H1 (cell line): Measurements from ENCODE around the gene TCF20. TPM values are rescaled to one million over a fixed set of nuclear protein-coding genes. Genes with fewer than 3 reads are reported as not detected.

Experiments used
- CTCF ChIA-PET: fragments of 300-600 bp; sonication (Branson Sonifier 250); formaldehyde crosslinking; loops from one replicate; lab custom pipeline; 2021; ENCODE audit not compliant: partially characterized antibody; lab: Charles Lee
- POLR2A ChIA-PET: fragments of 300-600 bp; sonication (Branson Sonifier 250); formaldehyde crosslinking; loops from one replicate; lab custom pipeline; 2021; ENCODE audit warnings: inconsistent platforms; ENCODE audit not compliant: partially characterized antibody; lab: Charles Lee
- DNase-seq, 2 experiments: peaks; one replicate each; pipeline versions ENCODE4 v3.0.0 to v3.0.0-alpha.2; 2010 to 2022; ENCODE audit warnings: low spot score in 2 of 2, low read depth in 1 of 2, mixed read lengths in 1 of 2
- FAIRE-seq: peaks from 2 replicates; lab custom pipeline; 2011; peaks lifted over from hg19 to GRCh38; lab: Jason Lieb, UNC
- H2AFZ ChIP-seq: 2 replicates; pipeline ENCODE4 v1.8.1; 2012; ENCODE audit warnings: low read length, inconsistent platforms
- H2AK5ac ChIP-seq: 2 replicates; pipeline ENCODE4 v1.6.1; 2013; ENCODE audit warnings: low read depth, low read length
- H2BK120ac ChIP-seq: replicated peaks from 2 replicates; pipeline ENCODE3; 2013; ENCODE audit warnings: low read depth, low read length, inconsistent platforms
- H2BK12ac ChIP-seq: 2 replicates; pipeline ENCODE4 v1.6.1; 2013; ENCODE audit warnings: low read depth, low read length
- H2BK15ac ChIP-seq: 2 replicates; pipeline ENCODE4 v1.6.1; 2013; ENCODE audit warnings: low read length
- H2BK20ac ChIP-seq: 2 replicates; pipeline ENCODE4 v1.6.1; 2013; ENCODE audit warnings: low read length
- H2BK5ac ChIP-seq: 2 replicates; pipeline ENCODE4 v1.6.1; 2013; ENCODE audit warnings: low read depth, low read length
- H3K14ac ChIP-seq: 2 replicates; pipeline ENCODE4 v1.6.1; 2013; ENCODE audit warnings: inconsistent platforms; ENCODE audit not compliant: insufficient read length
- H3K18ac ChIP-seq: 2 replicates; pipeline ENCODE4 v1.6.1; 2013; ENCODE audit warnings: low read length; ENCODE audit errors: extremely low read depth
- H3K23ac ChIP-seq: 2 replicates; pipeline ENCODE4 v1.6.1; 2013; ENCODE audit warnings: inconsistent platforms; ENCODE audit not compliant: insufficient read length
- H3K23me2 ChIP-seq: 2 replicates; pipeline ENCODE4 v1.6.1; 2013; ENCODE audit warnings: low read depth, low read length
- H3K27ac ChIP-seq: 2 replicates; pipeline ENCODE4 v1.6.1; 2011; ENCODE audit warnings: low read depth, low read length, inconsistent platforms
- H3K27me3 ChIP-seq, 4 experiments: replicated peaks in 1 of 4; 1 replicate in 1 of 4; 2 replicates in 3 of 4; pipeline versions ENCODE4 v1.6.1 to v1.8.1; 2011 to 2013; ENCODE audit warnings: low read length in 3 of 4, mild to moderate bottlenecking in 3 of 4, inconsistent platforms in 2 of 4, mixed read lengths in 2 of 4, moderate library complexity in 1 of 4; ENCODE audit not compliant: control insufficient read depth in 3 of 4, insufficient read depth in 3 of 4; ENCODE audit errors: extremely low read depth in 1 of 4
- H3K36me3 ChIP-seq, 4 experiments: 2 replicates each; pipeline versions ENCODE4 v1.6.1 to v1.8.1; 2011 to 2013; ENCODE audit warnings: mild to moderate bottlenecking in 4 of 4, low read length in 3 of 4, moderate library complexity in 2 of 4, control low read depth in 1 of 4, inconsistent platforms in 1 of 4; ENCODE audit not compliant: insufficient read depth in 4 of 4, control insufficient read depth in 2 of 4
- H3K4ac ChIP-seq: replicated peaks from 2 replicates; pipeline ENCODE3; 2013; ENCODE audit warnings: low read length, low read depth, mixed read lengths, inconsistent platforms; ENCODE audit not compliant: insufficient read length
- H3K4me1 ChIP-seq, 4 experiments: replicated peaks in 1 of 4; 1 replicate in 1 of 4; 2 replicates in 3 of 4; pipeline versions ENCODE4 v1.6.1 to v1.8.1; 2011 to 2013; ENCODE audit warnings: low read length in 3 of 4, inconsistent platforms in 2 of 4, mixed read lengths in 1 of 4; ENCODE audit not compliant: insufficient read depth in 4 of 4, control insufficient read depth in 3 of 4
- H3K4me2 ChIP-seq, 2 experiments: 2 replicates each; pipeline versions ENCODE4 v1.6.1 to v1.8.1; 2011 to 2013; ENCODE audit warnings: low read depth in 2 of 2, low read length in 2 of 2, control low read depth in 1 of 2, inconsistent platforms in 1 of 2, mild to moderate bottlenecking in 1 of 2; ENCODE audit not compliant: insufficient read depth in 1 of 2
- H3K4me3 ChIP-seq, 4 experiments: fragments of 200-600, 300-600 bp in 1 of 4; sonication (generic), shearing (Covaris generic), sonication (Bioruptor Twin) in 1 of 4; 2 replicates each; pipeline versions ENCODE4 v1.5.1 to v1.8.1; 2011 to 2016; ENCODE audit warnings: low read length in 4 of 4, low read depth in 3 of 4, control low read depth in 2 of 4, inconsistent platforms in 2 of 4, mild to moderate bottlenecking in 2 of 4, mixed read lengths in 1 of 4, moderate library complexity in 1 of 4; ENCODE audit not compliant: insufficient read depth in 2 of 4; ENCODE audit errors: extremely low read depth in 1 of 4
- H3K56ac ChIP-seq: replicated peaks from 2 replicates; pipeline ENCODE3; 2013; ENCODE audit warnings: low read depth, mild to moderate bottlenecking, mixed read lengths, low read length, inconsistent platforms; ENCODE audit not compliant: insufficient read length
- H3K79me1 ChIP-seq: 2 replicates; pipeline ENCODE4 v1.6.1; 2013; ENCODE audit warnings: low read depth, low read length, control low read depth
- H3K79me2 ChIP-seq, 2 experiments: 2 replicates each; pipeline versions ENCODE4 v1.6.1 to v1.8.1; 2012 to 2013; ENCODE audit warnings: low read length in 2 of 2, mild to moderate bottlenecking in 2 of 2, inconsistent platforms in 1 of 2; ENCODE audit not compliant: insufficient read depth in 2 of 2, control insufficient read depth in 1 of 2
- H3K9ac ChIP-seq, 4 experiments: replicated peaks in 1 of 4; 1 replicate in 1 of 4; 2 replicates in 3 of 4; pipeline versions ENCODE4 v1.6.1 to v1.8.1; 2011 to 2013; ENCODE audit warnings: low read depth in 3 of 4, low read length in 3 of 4, control low read depth in 2 of 4, mild to moderate bottlenecking in 2 of 4, moderate library complexity in 2 of 4, inconsistent platforms in 1 of 4; ENCODE audit errors: extremely low read depth in 1 of 4
- H3K9me3 ChIP-seq, 2 experiments: 2 replicates each; pipeline versions ENCODE4 v1.6.1 to v1.8.1; 2012 to 2013; ENCODE audit warnings: mild to moderate bottlenecking in 2 of 2, moderate library complexity in 2 of 2, control low read depth in 1 of 2, inconsistent platforms in 1 of 2, low read depth in 1 of 2, low read length in 1 of 2, mixed read lengths in 1 of 2; ENCODE audit not compliant: insufficient read depth in 2 of 2
- H4K20me1 ChIP-seq, 2 experiments: replicated peaks in 1 of 2; 2 replicates each; pipeline versions ENCODE3 to v1.8.1; 2011 to 2013; ENCODE audit warnings: inconsistent platforms in 2 of 2, low read length in 2 of 2, mild to moderate bottlenecking in 1 of 2; ENCODE audit not compliant: insufficient read depth in 2 of 2, control insufficient read depth in 1 of 2
- H4K5ac ChIP-seq: 2 replicates; pipeline ENCODE4 v1.6.1; 2013; ENCODE audit warnings: low read length, low read depth, mixed read lengths, inconsistent platforms; ENCODE audit not compliant: insufficient read length
- H4K8ac ChIP-seq: 2 replicates; pipeline ENCODE4 v1.8.0; 2013; ENCODE audit warnings: mild to moderate bottlenecking, moderate library complexity, low read length, inconsistent platforms; ENCODE audit not compliant: insufficient read depth; ENCODE audit errors: extremely low read depth
- H4K91ac ChIP-seq: replicated peaks from 2 replicates; pipeline ENCODE3; 2013; ENCODE audit warnings: low read length, mixed read lengths, inconsistent platforms; ENCODE audit not compliant: insufficient read length
- CHD2 ChIP-seq: IDR thresholded peaks from 2 replicates; pipeline ENCODE4 v1.6.1; 2012; ENCODE audit warnings: low read length, improper control_type of control experiment
- RAD21 ChIP-seq, 2 experiments: IDR thresholded peaks in 1 of 2; conservative IDR thresholded peaks in 1 of 2; 2 replicates each; pipeline ENCODE4 v1.6.1; 2011; ENCODE audit warnings: low read depth in 2 of 2, low read length in 2 of 2, improper control_type of control experiment in 1 of 2, inconsistent platforms in 1 of 2, mild to moderate bottlenecking in 1 of 2, moderate library complexity in 1 of 2
- YY1 ChIP-seq: IDR thresholded peaks from 2 replicates; pipeline ENCODE4 v1.6.1; 2011; ENCODE audit warnings: low read depth, mild to moderate bottlenecking, low read length
- WGBS, 2 experiments: shearing (Covaris generic) in 1 of 2; methylation state at CpG; one replicate each; pipeline versions ENCODE4 v1.1.6 to v1.1.7; 2013 to 2015; ENCODE audit warnings: low lambda C conversion rate in 2 of 2, mixed read lengths in 2 of 2, inconsistent platforms in 1 of 2, low coverage in 1 of 2, missing lambda C conversion rate in 1 of 2; ENCODE audit not compliant: insufficient replicate concordance in 2 of 2, insufficient coverage in 1 of 2, insufficient read length in 1 of 2; ENCODE audit errors: extremely low coverage in 1 of 2, missing lambda C conversion rate in 1 of 2; 5-methylcytosine and 5-hydroxymethylcytosine counted together
- polyA plus RNA-seq, 7 experiments: library from polyadenylated mRNA; depleted of rRNA in 3 of 7; stranded (reverse) in 5 of 7; unstranded in 2 of 7; fragments of >200 nt in 5 of 7; fragments of 200-250 nt in 2 of 7; gene quantifications; 1 replicate in 5 of 7; 2 replicates in 1 of 7; 4 replicates in 1 of 7; pipeline versions ENCODE4 v1.2.1 to v1.2.3, GENCODE V29; 2011 to 2013; ENCODE audit warnings: missing spikeins in 2 of 7, mixed read lengths in 2 of 7
- total RNA-seq: library from RNA; stranded (reverse); fragmentation: NEBNext Ultra II Directional; extraction: Animal tissue kit (Norgen Biotek cat#: 25700); gene quantifications from 2 replicates; pipeline ENCODE4 v1.2.1, GENCODE V29; 2021
- TF ChIP-seq, protein P1 (sequence below), 3 experiments: IDR thresholded peaks; 1 replicate in 2 of 3; 2 replicates in 1 of 3; pipeline versions ENCODE4 v1.5.1 to v1.6.1; 2011; ENCODE audit warnings: low read length in 3 of 3, mild to moderate bottlenecking in 3 of 3, inconsistent platforms in 2 of 3, low read depth in 1 of 3, moderate library complexity in 1 of 3; ENCODE audit not compliant: insufficient read depth in 1 of 3; ENCODE audit errors: control extremely low read depth in 1 of 3

Gene TCF20
- total and polyA plus RNA-seq, 2 of the 8 experiments (the other 6 are each of a cell fraction or from before 2014, with no cell fraction given) = 22.0 to 79.8 TPM

DNA sequence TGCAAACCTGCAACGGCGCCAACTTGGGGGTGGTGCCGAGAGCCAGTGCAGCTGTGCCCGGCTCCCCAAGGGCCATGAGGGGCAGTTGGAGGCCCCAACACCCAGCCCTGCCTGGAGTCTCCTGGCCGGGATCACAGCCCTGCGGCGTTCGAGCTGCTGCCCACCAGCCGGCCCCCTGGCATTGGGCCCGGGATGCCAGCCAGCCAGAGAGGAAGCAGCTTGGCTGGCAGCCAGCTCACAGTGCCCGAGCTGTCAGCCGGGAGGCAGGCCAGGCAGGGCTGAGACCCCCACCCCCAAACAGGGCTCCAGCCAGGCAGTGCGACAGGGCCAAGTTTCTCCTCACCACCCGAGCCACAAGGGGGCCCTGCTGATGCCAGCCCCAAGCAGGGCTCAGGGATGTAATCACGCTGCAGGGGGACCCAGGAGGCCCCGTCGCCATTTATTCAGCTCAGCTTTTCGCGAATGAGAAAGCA, 26.0 kb upstream of the TCF20 start:
- CTCF ChIA-PET = interaction anchor here (0.7 to 4.5 kb wide), 19 partner anchors 8 to 177 kb away, joined by 3 to 27 read pairs (median 4); partner anchors contain the start of gene NFAM1

More for the DNA sequence above, 26.0 kb upstream of the TCF20 start:
- POLR2A ChIA-PET = interaction anchor here (1.1 to 2.1 kb wide), 4 partner anchors 8 to 16 kb away, joined by 3 to 5 read pairs (median 4); no protein-coding TSS in a partner anchor
- Histone ChIP-seq H3K14ac (no peak overlapping the region), H3K4me2 (no peak overlapping the region), H3K79me1 (no peaks in the 10 kb centered on the region), H2BK120ac (no peak overlapping the region), H4K91ac (no peak overlapping the region), H3K4me3 (no peak overlapping the region), H2BK5ac (no peak overlapping the region), H2BK15ac (peak overlapping the region; percentile 74; the same call in 1 of the 2 replicates), H4K8ac (no peak overlapping the region), H4K20me1 (peaks cover 8 to 22% of the 10 kb centered on the region in 2 experiments), H2AFZ (no peak overlapping the region), H3K27ac (no peak overlapping the region), H2AK5ac (no peak overlapping the region), H3K36me3 (no peaks in the 10 kb centered on the region), H3K4me1 (peaks cover 24 to 64% (median 45%) of the 10 kb centered on the region in 4 experiments), H3K4ac (no peak overlapping the region), H2BK20ac (no peak overlapping the region), H3K56ac (no peak overlapping the region), H3K9ac (no peak overlapping the region), H3K27me3 (peaks cover 0 to 2% (median 0%) of the 10 kb centered on the region in 4 experiments; a peak in 3 of 7 replicates), H3K9me3 (no peaks in the 10 kb centered on the region), H3K18ac (no peak overlapping the region), H4K5ac (no peak overlapping the region), H3K23ac (no peak overlapping the region), H3K23me2 (no peaks in the 10 kb centered on the region; the same call in 1 of the 2 replicates), H3K79me2 (no peaks in the 10 kb centered on the region; a peak in 1 of 4 replicates), H2BK12ac (no peak overlapping the region)
- 75% methylated on average over 17 of the region's 19 CpGs; no CpG with 5 or more reads in 1 of the 2 experiments for WGBS, 2 experiments
- DNase-seq = no peak
- peak; percentile 56; the same call in 1 of the 2 replicates for TF ChIP-seq YY1
- TF ChIP-seq CHD2 = no peak
- peak; percentile 40 to 65 for TF ChIP-seq RAD21 (IDR thresholded peaks at IDR 0.05 in 1 of 2, conservative IDR thresholded peaks at IDR 0.05 in 1 of 2; ENCODE audit: low read depth in 2 of 2, low read length in 2 of 2)
- TF ChIP-seq, protein P1, sequence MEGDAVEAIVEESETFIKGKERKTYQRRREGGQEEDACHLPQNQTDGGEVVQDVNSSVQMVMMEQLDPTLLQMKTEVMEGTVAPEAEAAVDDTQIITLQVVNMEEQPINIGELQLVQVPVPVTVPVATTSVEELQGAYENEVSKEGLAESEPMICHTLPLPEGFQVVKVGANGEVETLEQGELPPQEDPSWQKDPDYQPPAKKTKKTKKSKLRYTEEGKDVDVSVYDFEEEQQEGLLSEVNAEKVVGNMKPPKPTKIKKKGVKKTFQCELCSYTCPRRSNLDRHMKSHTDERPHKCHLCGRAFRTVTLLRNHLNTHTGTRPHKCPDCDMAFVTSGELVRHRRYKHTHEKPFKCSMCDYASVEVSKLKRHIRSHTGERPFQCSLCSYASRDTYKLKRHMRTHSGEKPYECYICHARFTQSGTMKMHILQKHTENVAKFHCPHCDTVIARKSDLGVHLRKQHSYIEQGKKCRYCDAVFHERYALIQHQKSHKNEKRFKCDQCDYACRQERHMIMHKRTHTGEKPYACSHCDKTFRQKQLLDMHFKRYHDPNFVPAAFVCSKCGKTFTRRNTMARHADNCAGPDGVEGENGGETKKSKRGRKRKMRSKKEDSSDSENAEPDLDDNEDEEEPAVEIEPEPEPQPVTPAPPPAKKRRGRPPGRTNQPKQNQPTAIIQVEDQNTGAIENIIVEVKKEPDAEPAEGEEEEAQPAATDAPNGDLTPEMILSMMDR (IDR thresholded peaks at IDR 0.05; ENCODE audit: control extremely low read depth in 1 of 3, insufficient read depth in 1 of 3, low read depth in 1 of 3, low read length in 3 of 3) = peak; percentile 63 to 70 (median 67)
- no peak for FAIRE-seq
